Tibial artery (tissue), 4 donors: ENCODE results near the gene MAPK12.

ENCODE experiments used
- DNase-seq, 2 donors: peaks; one replicate each; pipeline ENCODE4 v3.0.0-alpha.2; 2019
- H3K27ac ChIP-seq, 2 donors: fragments of 200-600 bp; sonication (generic) in 1 of 2; 1 replicate in 1 of 2; 2 replicates in 1 of 2; pipeline ENCODE4 v1.5.1; 2018 to 2019; ENCODE audit warnings: mild to moderate bottlenecking in 1 of 2
- H3K27me3 ChIP-seq, 2 donors: fragments of 200-600 bp; sonication (generic) in 1 of 2; one replicate each; pipeline versions ENCODE4 v1.5.1 to v1.6.0; 2016 to 2019
- H3K36me3 ChIP-seq, 3 donors: fragments of 200-600 bp; sonication (generic) in 2 of 3; one replicate each; pipeline ENCODE4 v1.5.1; 2016 to 2019; ENCODE audit warnings: mild to moderate bottlenecking in 2 of 3
- H3K4me1 ChIP-seq, 4 donors: fragments of 200-600 bp; sonication (generic) in 2 of 4; 1 replicate in 3 of 4; 2 replicates in 1 of 4; pipeline ENCODE4 v1.5.1; 2016 to 2019
- H3K4me3 ChIP-seq, 2 donors: fragments of 200-600 bp; sonication (generic) in 1 of 2; 1 replicate in 1 of 2; 2 replicates in 1 of 2; pipeline ENCODE4 v1.5.1; 2018 to 2019; ENCODE audit warnings: mild to moderate bottlenecking in 2 of 2
- H3K9me3 ChIP-seq, 3 donors: fragments of 200-600 bp; sonication (generic) in 1 of 3; one replicate each; pipeline ENCODE4 v1.5.1; 2016 to 2019
- CTCF ChIP-seq, 2 experiments: fragments of 200-600 bp in 1 of 2; fragments of 450-650 bp in 1 of 2; IDR thresholded peaks; one replicate each; pipeline ENCODE4 v1.5.1; 2017 to 2019; ENCODE audit warnings: antibody characterized with exemption in 2 of 2, mild to moderate bottlenecking in 1 of 2, moderate library complexity in 1 of 2
- intact Hi-C: fragments of 100-400 bp; cut with DNase I; formaldehyde crosslinking; loops from one replicate; pipeline ENCODE4 v1.15.0; 2023; ENCODE audit warnings: low total_unique reads

Gene MAPK12

GRCh38 chr22:50305393-50305922 is 44.0 kb upstream of the MAPK12 start:
- Histone ChIP-seq H3K27me3 (no peaks in the 10 kb centered on the region), H3K36me3 (peaks cover 0 to 5% (median 0%) of the 10 kb centered on the region in 3 donors), H3K27ac (peak overlapping the region; percentile 92 to 95), H3K4me3 (peak overlapping the region; percentile 72 to 86), H3K9me3 (no peaks in the 10 kb centered on the region), H3K4me1 (peaks cover 25 to 77% (median 75%) of the 10 kb centered on the region in 4 donors)
- intact Hi-C loops = loop anchor here (10.0 kb wide), 1 partner anchor 341 kb away; the partner anchor contains the start of gene PIM3
- no peak for DNase-seq
- no peak for TF ChIP-seq CTCF (IDR thresholded peaks at IDR 0.05)

- peaks cover 25 to 82% (median 81%) of the 10 kb centered on the region in 4 donors for H3K4me1 ChIP-seq
- intact Hi-C loops = loop anchor here (10.0 kb wide), 1 partner anchor 340 kb away; the partner anchor contains the start of gene PIM3
- no peaks in the 10 kb centered on the region for H3K9me3 ChIP-seq
- H3K4me3 ChIP-seq = peak overlapping the region; percentile 72 to 86
- H3K27me3 ChIP-seq = no peaks in the 10 kb centered on the region
- H3K27ac ChIP-seq = peak overlapping the region; percentile 92 to 95
- peaks cover 0 to 5% (median 0%) of the 10 kb centered on the region in 3 donors for H3K36me3 ChIP-seq
- TF ChIP-seq CTCF (IDR thresholded peaks at IDR 0.05) = no peak
- DNase-seq = peak; percentile 67 to 92
Measured at GRCh38 chr22:50304528-50305392, 43.3 kb upstream of the MAPK12 start.

GRCh38 chr22:50303848-50304527 is 42.5 kb upstream of the MAPK12 start:
- intact Hi-C loops = loop anchor here (10.0 kb wide), 1 partner anchor 339 kb away; the partner anchor contains the start of gene PIM3
- H3K9me3 ChIP-seq = no peaks in the 10 kb centered on the region
- no peak for TF ChIP-seq CTCF (IDR thresholded peaks at IDR 0.05)
- peak; percentile 70 to 84 for DNase-seq
- H3K27ac ChIP-seq = peak overlapping the region; percentile 92 to 95
- peak overlapping the region; percentile 72 to 86 for H3K4me3 ChIP-seq
- H3K27me3 ChIP-seq = no peaks in the 10 kb centered on the region
- H3K4me1 ChIP-seq = peaks cover 25 to 82% (median 81%) of the 10 kb centered on the region in 4 donors
- peaks cover 0 to 5% (median 0%) of the 10 kb centered on the region in 3 donors for H3K36me3 ChIP-seq

GRCh38 chr22:50303515-50303847 is 42.0 kb upstream of the MAPK12 start:
- peaks cover 0 to 5% (median 0%) of the 10 kb centered on the region in 3 donors for H3K36me3 ChIP-seq

More at GRCh38 chr22:50303515-50303847, 42.0 kb upstream of the MAPK12 start:
- TF ChIP-seq CTCF (IDR thresholded peaks at IDR 0.05) = no peak
- no peaks in the 10 kb centered on the region for H3K9me3 ChIP-seq
- H3K27me3 ChIP-seq = no peaks in the 10 kb centered on the region
- peak overlapping the region in 1 of 2 donors; percentile 72 for H3K4me3 ChIP-seq
- DNase-seq = no peak
- peaks cover 25 to 82% (median 81%) of the 10 kb centered on the region in 4 donors for H3K4me1 ChIP-seq
- intact Hi-C loops = loop anchor here (10.0 kb wide), 1 partner anchor 339 kb away; the partner anchor contains the start of gene PIM3
- H3K27ac ChIP-seq = peak overlapping the region; percentile 92 to 95
